Kidney (tissue), 14 donors: ENCODE measurements around the gene PLPP3. TPM values are rescaled to one million over a fixed set of nuclear protein-coding genes. Genes with fewer than 3 reads are reported as not detected.

Experiments
- DNase-seq, 5 donors: peaks; one replicate each; pipeline ENCODE4 v3.0.0-alpha.2; 2013 to 2020
- FAIRE-seq: peaks from 2 replicates; lab custom pipeline; 2012; peaks lifted over from hg19 to GRCh38; lab: Jason Lieb, UNC
- H3K27ac ChIP-seq, 2 donors: one replicate each; pipeline ENCODE4 v1.7.0; 2013; ENCODE audit warnings: low read depth in 2 of 2, low read length in 2 of 2, inconsistent platforms in 1 of 2
- H3K27me3 ChIP-seq: one replicate; pipeline ENCODE4 v1.7.1; 2013; ENCODE audit warnings: low read length, inconsistent platforms; ENCODE audit not compliant: control insufficient read depth, insufficient read depth
- H3K36me3 ChIP-seq, 3 donors: one replicate each; pipeline versions ENCODE4 v1.7.0 to v1.7.1; 2013; ENCODE audit warnings: low read length in 3 of 3, control low read depth in 1 of 3, inconsistent platforms in 1 of 3; ENCODE audit not compliant: insufficient read depth in 3 of 3, control insufficient read depth in 2 of 3
- H3K4me1 ChIP-seq, 3 donors: one replicate each; pipeline versions ENCODE4 v1.7.0 to v1.7.1; 2013; ENCODE audit warnings: low read length in 3 of 3, inconsistent platforms in 1 of 3, low read depth in 1 of 3; ENCODE audit not compliant: control insufficient read depth in 2 of 3, insufficient read depth in 2 of 3
- H3K4me3 ChIP-seq, 3 donors: one replicate each; pipeline versions ENCODE4 v1.7.0 to v1.8.1; 2013; ENCODE audit warnings: low read length in 3 of 3, control low read depth in 1 of 3, inconsistent platforms in 1 of 3
- H3K9ac ChIP-seq, 3 donors: one replicate each; pipeline versions ENCODE4 v1.7.0 to v1.7.1; 2013; ENCODE audit warnings: low read length in 3 of 3, control low read depth in 1 of 3, inconsistent platforms in 1 of 3
- H3K9me3 ChIP-seq, 3 donors: one replicate each; pipeline versions ENCODE4 v1.7.0 to v1.7.1; 2013; ENCODE audit warnings: low read length in 3 of 3, control low read depth in 1 of 3, inconsistent platforms in 1 of 3; ENCODE audit not compliant: control insufficient read depth in 2 of 3, insufficient read depth in 1 of 3
- intact Hi-C: fragments of 100-400 bp; cut with DNase I; formaldehyde crosslinking; loops from one replicate; pipeline ENCODE4 v1.11.1; 2022
- polyA plus RNA-seq: library from polyadenylated mRNA; stranded (reverse); fragments of 350-450 nt; fragmentation: Illumina TruSeq; extraction: RNeasy Lipid Tissue Mini Kit (QIAGEN cat#74804); gene quantifications from one replicate; pipeline ENCODE4 v1.2.3, GENCODE V29; 2014; ENCODE audit warnings: low read depth, low replicate concordance; ENCODE audit not compliant: insufficient read depth
- total RNA-seq: library from RNA; stranded (reverse); fragmentation: NEBNext Ultra II Directional; extraction: Animal tissue kit (Norgen Biotek cat#: 25700); gene quantifications from one replicate; pipeline ENCODE4 v1.2.1, GENCODE V29; 2021
- TF ChIP-seq, protein P1 (sequence below): IDR thresholded peaks from 3 replicates; pipeline ENCODE4 v1.5.1; 2012; ENCODE audit warnings: mild to moderate bottlenecking, moderate library complexity, borderline replicate concordance; ENCODE audit not compliant: insufficient read depth; ENCODE audit errors: extremely low read depth
- donor health status: control.
- donor health status: control.
- donor health status: control.
- donor health status: control.
- donor health status: control.
- donor health status: DM: yes; HTN: yes; CAD: no.
- donor health status: Normal renal cell carcinoma (clear cell type).

PLPP3 gene
- total and polyA plus RNA-seq, 2 donors from 2014 or later = 100 to 107 TPM

DNA sequence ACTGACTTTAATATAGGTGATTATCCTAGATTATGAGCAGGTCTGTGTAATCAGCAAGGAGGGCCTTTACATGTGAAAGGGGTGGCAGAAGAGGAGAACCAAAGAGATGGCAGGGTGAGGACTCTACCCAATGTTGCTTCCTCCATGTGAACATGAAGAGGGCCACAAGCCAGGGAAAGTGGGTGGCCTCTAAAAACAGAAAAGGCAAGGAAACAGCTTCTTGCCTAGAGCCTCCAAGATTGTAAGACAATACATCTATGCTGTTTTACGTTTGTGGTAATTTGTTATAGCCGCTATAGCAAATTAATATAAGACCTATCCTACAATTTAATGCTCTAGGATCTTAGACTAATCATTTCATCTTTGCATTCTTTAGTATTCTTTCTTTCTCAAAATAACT lies 85.5 kb downstream of the PLPP3 start:
- Histone ChIP-seq H3K4me1 (peaks cover 0 to 21% (median 14%) of the 10 kb centered on the region in 3 donors), H3K9me3 (no peaks in the 10 kb centered on the region), H3K27me3 (no peaks in the 10 kb centered on the region), H3K4me3 (no peak overlapping the region), H3K36me3 (peaks cover 2 to 16% (median 14%) of the 10 kb centered on the region in 3 donors), H3K27ac (no peak overlapping the region), H3K9ac (no peak overlapping the region)
- no peak for FAIRE-seq
- TF ChIP-seq, protein P1, sequence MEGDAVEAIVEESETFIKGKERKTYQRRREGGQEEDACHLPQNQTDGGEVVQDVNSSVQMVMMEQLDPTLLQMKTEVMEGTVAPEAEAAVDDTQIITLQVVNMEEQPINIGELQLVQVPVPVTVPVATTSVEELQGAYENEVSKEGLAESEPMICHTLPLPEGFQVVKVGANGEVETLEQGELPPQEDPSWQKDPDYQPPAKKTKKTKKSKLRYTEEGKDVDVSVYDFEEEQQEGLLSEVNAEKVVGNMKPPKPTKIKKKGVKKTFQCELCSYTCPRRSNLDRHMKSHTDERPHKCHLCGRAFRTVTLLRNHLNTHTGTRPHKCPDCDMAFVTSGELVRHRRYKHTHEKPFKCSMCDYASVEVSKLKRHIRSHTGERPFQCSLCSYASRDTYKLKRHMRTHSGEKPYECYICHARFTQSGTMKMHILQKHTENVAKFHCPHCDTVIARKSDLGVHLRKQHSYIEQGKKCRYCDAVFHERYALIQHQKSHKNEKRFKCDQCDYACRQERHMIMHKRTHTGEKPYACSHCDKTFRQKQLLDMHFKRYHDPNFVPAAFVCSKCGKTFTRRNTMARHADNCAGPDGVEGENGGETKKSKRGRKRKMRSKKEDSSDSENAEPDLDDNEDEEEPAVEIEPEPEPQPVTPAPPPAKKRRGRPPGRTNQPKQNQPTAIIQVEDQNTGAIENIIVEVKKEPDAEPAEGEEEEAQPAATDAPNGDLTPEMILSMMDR = no peak
- no peak for DNase-seq
- intact Hi-C loops = no loop called here

GRCh38 chr1:56491441-56491840 lies 87.9 kb downstream of the PLPP3 start:
- H3K9me3 ChIP-seq = no peaks in the 10 kb centered on the region
- H3K4me1 ChIP-seq = peaks cover 0 to 12% (median 9%) of the 10 kb centered on the region in 3 donors
- H3K4me3 ChIP-seq = no peak overlapping the region
- no peak overlapping the region for H3K9ac ChIP-seq
- TF ChIP-seq, protein P1 = no peak
- peak overlapping the region; percentile 16 to 17 for H3K27ac ChIP-seq
- DNase-seq = no peak
- peak; percentile 95 for FAIRE-seq
- intact Hi-C loops = no loop called here
- peaks cover 0 to 14% (median 14%) of the 10 kb centered on the region in 3 donors for H3K36me3 ChIP-seq
- no peaks in the 10 kb centered on the region for H3K27me3 ChIP-seq

DNA sequence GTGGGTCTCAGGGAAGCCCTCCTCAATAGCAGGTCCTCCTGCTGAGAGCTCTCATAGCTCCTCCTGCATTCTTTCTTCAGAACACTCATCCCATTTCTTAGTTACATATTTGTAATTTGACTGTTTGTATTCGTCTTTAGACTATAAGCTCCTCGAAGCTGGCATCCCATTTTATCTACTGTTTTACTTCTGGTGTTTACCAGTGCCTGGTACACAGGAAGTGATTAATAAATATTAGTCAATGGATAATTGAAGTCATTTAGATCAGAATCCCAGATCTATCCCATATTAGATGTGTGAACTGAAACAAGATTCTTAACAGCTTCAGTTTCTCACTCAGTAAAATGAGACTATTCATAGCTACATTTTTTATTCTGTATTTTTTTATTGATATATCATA lies 88.7 kb downstream of the PLPP3 start:
- Histone ChIP-seq H3K27me3 (no peaks in the 10 kb centered on the region), H3K9ac (no peak overlapping the region), H3K27ac (peak overlapping the region in 1 of 2 donors; percentile 23), H3K36me3 (peaks cover 0 to 6% (median 6%) of the 10 kb centered on the region in 3 donors), H3K9me3 (no peaks in the 10 kb centered on the region), H3K4me3 (no peak overlapping the region), H3K4me1 (peaks cover 0 to 12% (median 9%) of the 10 kb centered on the region in 3 donors)
- TF ChIP-seq, protein P1 = no peak
- intact Hi-C loops = no loop called here
- FAIRE-seq (no peak), DNase-seq (no peak)

GRCh38 chr1:56489695-56490094 lies 89.7 kb downstream of the PLPP3 start:
- no peak for FAIRE-seq
- TF ChIP-seq, protein P1 = no peak

More at GRCh38 chr1:56489695-56490094, 89.7 kb downstream of the PLPP3 start:
- Histone ChIP-seq H3K9me3 (no peaks in the 10 kb centered on the region), H3K27ac (no peak overlapping the region), H3K4me3 (no peak overlapping the region), H3K4me1 (peaks cover 0 to 12% (median 9%) of the 10 kb centered on the region in 3 donors), H3K9ac (no peak overlapping the region), H3K36me3 (no peaks in the 10 kb centered on the region), H3K27me3 (no peaks in the 10 kb centered on the region)
- no peak for DNase-seq
- intact Hi-C loops = no loop called here
